ENCODE measurements around the gene SCG5. TPM values are rescaled to one million over a fixed set of nuclear protein-coding genes. Genes with fewer than 3 reads are reported as not detected.

Gene SCG5
- total RNA-seq, 1 donor from 2014 or later = 1.4 TPM

GRCh38 chr15:32723171-32723948 lies 81.8 kb downstream of the SCG5 start:
- DNase-seq (ENCODE audit: low spot score) = no peak

- DNase-seq (ENCODE audit: low spot score) = no peak
These were observed 88.3 kb downstream of the SCG5 start for GRCh38 chr15:32729700-32730395.

GRCh38 chr15:32730677-32731654 lies 89.5 kb downstream of the SCG5 start:
- peak; percentile 35 for DNase-seq (ENCODE audit: low spot score)

- DNase-seq (ENCODE audit: low spot score) = no peak
These were observed 91.2 kb downstream of the SCG5 start for GRCh38 chr15:32732574-32733157.

- DNase-seq (ENCODE audit: low spot score) = no peak
These were observed 91.8 kb downstream of the SCG5 start for GRCh38 chr15:32733281-32733680.

GRCh38 chr15:32735989-32736700 lies 94.6 kb downstream of the SCG5 start:
- no peak for DNase-seq (ENCODE audit: low spot score)

GRCh38 chr15:32736701-32737061 lies 95.2 kb downstream of the SCG5 start:
- no peak for DNase-seq (ENCODE audit: low spot score)

GRCh38 chr15:32737304-32737703 lies 95.8 kb downstream of the SCG5 start:
- no peak for DNase-seq (ENCODE audit: low spot score)

- DNase-seq (ENCODE audit: low spot score) = no peak
These were observed 97.2 kb downstream of the SCG5 start for GRCh38 chr15:32738666-32739065.

- no peak for DNase-seq (ENCODE audit: low spot score)
These were observed 98.1 kb downstream of the SCG5 start for GRCh38 chr15:32739522-32740063.

- no peak for DNase-seq (ENCODE audit: low spot score)
These were observed 102.1 kb downstream of the SCG5 start for GRCh38 chr15:32743411-32744140.

- no peak for DNase-seq (ENCODE audit: low spot score)
These were observed 104.8 kb downstream of the SCG5 start for GRCh38 chr15:32746116-32746857.

Other genes with a start within 250 kb of the SCG5 start
- 1.2 TPM for gene GOLGA8K, start 238.4 kb upstream of the SCG5 start, total RNA-seq (ENCODE audit: insufficient read depth, low replicate concordance)
- gene GOLGA8O, start 186.1 kb upstream of the SCG5 start, total RNA-seq (ENCODE audit: insufficient read depth, low replicate concordance) = not detected
- gene GOLGA8N, start 48.3 kb upstream of the SCG5 start, total RNA-seq (ENCODE audit: insufficient read depth, low replicate concordance) = 14.7 TPM
- gene ARHGAP11A, start 26.2 kb upstream of the SCG5 start, total RNA-seq (ENCODE audit: insufficient read depth, low replicate concordance) = 10.1 TPM
- gene GREM1, start 76.3 kb downstream of the SCG5 start, total RNA-seq (ENCODE audit: insufficient read depth, low replicate concordance) = 3.6 TPM

Measured in umbilical cord (tissue), 2 donors.